SKM-1 (cell line): ENCODE results near the gene WSCD1.

Experiments
- DNase-seq: peaks from one replicate; lab custom pipeline; 2025; ENCODE audit not compliant: unreplicated experiment; lab: John Stamatoyannopoulos, UW

WSCD1 gene

DNA sequence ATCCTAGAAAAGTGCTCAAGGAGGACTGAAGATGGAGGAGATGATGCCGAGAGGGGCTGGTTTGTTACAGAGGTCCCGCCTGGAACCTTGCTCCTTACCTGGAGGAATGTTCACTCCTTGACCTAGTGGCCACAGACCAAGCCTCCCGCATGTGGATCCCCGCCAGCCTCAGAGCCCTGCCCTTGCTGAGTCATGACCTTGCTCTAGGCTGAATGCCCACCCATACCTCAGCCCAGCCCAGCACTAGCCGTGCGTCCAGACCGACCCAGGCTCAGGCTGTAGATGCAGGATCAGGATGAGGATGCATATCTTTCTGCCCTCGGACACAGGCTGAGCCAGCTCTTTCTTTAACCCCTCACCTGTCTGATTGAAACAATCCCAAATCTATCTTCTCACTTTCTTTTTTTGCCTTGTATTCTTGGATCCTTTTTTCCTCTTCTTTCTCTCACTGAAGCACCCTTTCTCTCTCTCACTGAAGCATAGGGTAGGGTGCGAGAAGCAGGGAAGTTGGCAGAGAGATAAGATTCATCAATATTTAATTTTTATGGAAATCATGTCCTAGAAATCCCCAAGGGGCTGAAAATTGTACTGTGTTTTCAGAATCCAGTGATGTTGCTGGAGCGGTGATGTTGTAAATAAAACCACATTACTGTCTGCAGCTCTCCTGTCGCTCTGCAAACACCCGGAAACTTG lies 34.9 kb downstream of the WSCD1 start:
- DNase-seq, result no peak

DNA sequence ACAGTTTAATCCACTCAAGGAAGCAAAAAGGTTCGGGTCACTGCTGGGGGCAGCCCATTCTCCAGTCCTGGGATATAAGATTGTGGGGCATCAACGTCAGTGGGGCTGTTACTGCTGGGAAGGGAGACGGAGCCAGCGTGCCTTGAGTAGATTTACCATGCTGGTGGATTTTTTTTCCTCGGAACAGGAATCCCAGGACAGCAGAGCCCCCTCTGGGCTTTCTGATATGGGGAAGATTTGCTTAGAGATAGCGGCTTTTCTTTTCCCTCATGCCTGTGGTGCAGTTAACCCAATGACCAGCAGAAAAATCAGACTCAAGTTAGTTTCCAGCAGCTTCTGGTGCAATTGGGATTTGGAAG lies 35.4 kb downstream of the WSCD1 start:
- no peak for DNase-seq

DNA sequence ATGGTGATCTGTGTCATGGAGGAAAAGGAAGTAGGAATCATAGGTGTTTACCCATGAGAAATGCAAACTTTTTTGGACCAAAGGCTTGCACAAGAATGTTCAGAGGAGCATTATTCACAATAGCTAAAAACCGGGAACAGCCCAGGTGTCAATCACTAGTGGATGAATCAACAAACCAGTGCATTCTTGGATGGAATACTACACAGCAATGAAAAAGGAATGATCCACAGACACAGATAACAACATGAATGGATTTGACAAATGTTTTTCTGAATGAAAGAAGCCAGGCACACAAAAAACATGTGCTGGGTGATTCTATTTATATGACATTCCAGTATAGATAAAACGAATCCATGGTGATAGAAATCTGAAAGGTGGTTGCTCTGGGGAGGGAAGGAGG lies 36.0 kb downstream of the WSCD1 start:
- no peak for DNase-seq

DNA sequence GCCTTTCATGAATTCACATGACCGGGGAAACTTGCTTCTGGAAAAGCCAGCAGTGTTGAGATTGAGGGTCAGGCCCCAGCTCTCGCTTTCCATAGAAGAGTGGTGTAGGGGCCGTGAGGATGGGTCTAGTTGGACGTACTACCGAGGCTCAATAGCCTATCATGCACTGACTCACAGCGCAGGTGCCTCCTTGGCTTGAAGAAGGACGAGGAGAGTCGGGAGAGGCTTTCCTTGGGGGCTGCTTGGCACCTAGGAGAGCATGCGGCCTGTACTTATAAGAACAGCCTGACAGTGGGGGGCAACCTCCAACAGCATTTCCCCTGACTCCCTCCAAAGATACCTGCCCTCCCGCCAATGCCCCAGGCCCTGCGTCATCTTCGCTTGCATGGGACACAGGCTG lies 37.6 kb downstream of the WSCD1 start:
- no peak for DNase-seq

DNA sequence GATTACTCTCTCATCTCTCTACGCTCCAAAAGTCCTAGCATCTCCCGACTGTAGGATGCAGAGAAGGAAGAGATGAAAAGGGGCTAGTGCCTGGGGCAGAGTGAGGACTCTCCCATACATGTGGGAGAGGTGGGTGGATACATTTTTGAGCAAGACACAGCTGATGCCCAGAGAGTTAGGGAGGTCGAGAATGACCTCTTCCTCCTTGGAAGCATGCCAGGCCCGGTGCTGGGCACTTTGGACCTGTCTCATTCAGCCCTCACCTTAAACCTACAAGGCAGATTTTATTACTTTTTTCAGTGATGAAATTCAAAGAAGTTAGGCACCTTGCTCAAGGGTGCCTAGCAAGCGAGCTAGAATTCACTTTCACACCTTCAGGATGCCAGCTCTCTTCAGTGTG lies 38.2 kb downstream of the WSCD1 start:
- DNase-seq, result no peak

DNA sequence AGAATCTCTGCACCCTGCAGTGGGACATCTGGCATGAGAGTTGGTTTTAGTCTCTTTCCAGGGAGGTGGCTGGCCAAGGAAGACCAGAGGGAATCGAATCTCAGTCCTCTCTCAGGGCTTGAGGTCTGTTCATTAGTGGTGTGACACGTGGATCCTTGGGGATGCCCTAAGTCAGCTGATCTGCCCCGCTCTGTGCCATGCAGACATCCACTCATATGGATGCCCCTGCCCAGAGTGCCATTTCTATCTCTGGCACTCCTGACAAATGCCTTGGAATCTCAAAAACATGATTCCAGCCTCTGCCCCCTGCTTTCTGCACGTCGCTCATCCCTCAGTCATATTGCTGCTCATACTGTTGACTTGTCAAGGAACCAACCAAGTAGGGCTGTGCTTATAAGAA lies 38.8 kb downstream of the WSCD1 start:
- no peak for DNase-seq

DNA sequence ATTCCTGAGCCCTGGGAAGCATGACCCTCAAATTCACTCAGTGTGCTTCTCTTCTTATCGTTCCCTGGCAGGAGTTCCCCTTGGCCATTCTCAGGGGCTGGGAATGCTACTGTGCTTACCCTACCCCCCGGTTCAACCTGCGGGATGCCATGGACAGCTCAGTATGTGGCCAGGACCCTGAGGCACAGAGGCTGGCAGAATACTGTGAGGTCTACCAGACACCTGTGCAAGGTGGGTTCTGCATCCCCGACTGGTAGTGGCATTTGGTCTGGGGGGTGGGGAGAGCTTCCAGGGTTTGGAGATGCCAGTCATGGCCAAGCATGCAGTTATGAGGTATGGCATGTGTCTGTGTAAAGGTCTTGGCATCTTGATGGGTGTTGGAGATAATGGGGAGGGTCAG lies 39.4 kb downstream of the WSCD1 start:
- no peak for DNase-seq

DNA sequence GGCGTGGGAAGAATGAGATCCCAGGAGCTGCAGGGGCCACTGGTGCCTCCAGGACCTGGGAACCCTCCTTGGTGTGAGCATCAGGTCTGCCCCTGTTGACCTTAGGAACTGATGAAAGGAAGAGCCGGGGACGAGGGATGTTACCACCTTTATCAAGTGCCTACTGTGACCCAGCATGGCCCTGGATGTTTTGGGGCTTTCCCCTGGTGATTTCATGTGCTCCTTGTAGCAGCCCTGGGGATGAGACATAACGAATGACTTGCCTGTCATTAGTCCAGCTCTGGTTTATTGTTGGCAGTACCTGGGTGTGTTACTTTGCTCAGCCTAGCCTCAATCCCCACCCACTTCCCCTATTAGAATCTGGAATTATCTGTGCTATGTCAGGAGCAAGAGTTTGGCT lies 39.9 kb downstream of the WSCD1 start:
- DNase-seq, result no peak

DNA sequence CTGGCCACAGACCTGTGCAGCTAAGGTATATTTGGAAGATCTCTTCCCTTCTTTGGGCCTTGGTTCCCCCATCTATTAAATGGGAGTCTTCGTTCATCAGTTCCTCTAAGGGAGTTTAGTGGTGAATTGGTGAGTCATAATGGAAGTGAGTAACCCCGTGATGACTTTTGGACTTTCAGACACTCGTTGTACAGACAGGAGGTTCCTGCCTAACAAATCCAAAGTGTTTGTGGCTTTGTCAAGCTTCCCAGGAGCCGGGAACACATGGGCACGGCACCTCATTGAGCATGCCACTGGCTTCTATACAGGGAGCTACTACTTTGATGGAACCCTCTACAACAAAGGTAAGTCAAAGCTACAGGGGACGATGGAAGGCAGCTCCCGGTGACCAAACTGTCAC lies 40.4 kb downstream of the WSCD1 start:
- no peak for DNase-seq

DNA sequence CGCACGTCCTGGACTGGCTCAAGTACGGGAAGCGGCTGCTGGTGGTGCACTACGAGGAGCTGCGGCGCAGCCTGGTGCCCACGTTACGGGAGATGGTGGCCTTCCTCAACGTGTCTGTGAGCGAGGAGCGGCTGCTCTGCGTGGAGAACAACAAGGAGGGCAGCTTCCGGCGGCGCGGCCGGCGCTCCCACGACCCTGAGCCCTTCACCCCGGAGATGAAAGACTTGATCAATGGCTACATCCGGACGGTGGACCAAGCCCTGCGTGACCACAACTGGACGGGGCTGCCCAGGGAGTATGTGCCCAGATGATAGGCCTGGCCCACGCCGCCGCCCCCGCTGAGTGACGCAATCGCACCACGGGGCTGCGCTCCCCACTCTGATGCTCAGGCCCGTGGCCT lies 50.2 kb downstream of the WSCD1 start:
- DNase-seq, result no peak

DNA sequence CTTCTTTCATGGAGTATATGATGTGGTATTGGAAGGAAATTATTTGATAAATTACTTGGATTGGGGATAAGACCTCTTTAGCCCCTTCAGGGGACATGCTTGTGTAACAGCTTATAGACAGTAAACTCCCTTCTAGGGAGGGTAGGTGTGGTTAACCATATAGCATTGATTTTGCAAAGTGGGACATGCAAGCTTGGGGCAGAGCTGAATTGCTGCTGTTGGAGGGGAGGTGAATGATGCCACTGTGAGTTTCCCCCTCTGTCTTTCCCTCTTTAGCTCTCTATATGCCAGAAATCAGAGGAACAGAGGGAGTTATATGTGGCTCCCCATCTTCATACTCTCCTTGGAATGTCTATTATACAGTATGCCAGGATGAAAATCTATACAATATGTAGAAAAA lies 54.7 kb downstream of the WSCD1 start:
- DNase-seq, result no peak

DNA sequence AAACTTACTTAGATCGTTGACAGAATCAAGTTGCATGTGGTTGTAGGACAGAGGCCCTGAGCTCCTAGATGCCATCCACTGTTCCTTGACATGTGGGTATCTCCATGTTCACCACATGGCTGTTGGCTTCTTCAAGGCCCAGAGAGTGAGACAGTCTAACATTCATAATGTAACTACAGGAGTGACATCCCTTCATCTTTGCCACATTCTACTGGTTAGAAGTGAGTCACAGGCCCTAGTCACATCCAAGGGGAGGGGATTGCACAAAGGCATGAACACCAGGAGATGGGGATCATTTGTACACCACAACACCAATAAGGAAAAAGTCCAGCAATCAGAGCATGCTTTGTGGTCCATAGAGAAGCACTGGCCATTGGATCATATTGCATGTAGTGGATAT lies 56.6 kb downstream of the WSCD1 start:
- DNase-seq, result no peak

DNA sequence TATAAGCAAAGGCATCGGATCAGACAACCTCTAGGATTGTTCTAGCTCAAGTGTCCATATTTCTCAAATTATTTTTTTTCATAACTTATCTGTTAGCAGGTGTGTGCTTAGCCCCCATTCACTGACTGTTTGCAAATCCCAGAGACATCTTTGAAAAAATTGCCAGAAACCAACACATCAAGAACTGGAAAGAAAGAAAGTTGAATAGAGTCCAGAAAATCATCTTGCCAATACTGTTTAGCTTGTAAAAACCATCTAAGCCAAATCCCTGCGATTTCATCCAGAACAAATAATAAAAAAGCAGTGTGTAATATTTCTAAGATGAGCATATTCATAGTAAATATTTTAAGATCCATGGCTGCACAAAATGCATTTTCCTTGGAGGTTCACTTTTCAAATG lies 64.5 kb downstream of the WSCD1 start:
- no peak for DNase-seq

DNA sequence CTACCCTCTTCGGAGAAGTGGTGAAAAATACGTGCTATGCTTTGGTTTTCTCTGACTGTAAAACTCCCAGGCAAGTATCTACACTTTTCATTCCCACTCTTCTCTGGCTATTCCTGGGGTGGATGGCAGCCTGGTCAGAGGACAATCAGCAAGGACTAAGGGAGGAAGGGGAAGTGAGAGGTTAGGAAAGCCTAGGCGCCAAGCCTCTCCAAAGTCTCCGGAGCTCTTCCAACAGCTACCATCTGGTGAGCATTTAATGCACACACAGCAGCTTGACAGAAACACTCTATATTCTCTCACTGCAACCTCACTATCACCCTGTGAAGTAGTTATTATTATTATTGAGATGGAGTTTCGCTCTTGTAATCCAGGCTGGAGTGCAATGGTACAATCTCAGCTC lies 65.1 kb downstream of the WSCD1 start:
- no peak for DNase-seq

DNA sequence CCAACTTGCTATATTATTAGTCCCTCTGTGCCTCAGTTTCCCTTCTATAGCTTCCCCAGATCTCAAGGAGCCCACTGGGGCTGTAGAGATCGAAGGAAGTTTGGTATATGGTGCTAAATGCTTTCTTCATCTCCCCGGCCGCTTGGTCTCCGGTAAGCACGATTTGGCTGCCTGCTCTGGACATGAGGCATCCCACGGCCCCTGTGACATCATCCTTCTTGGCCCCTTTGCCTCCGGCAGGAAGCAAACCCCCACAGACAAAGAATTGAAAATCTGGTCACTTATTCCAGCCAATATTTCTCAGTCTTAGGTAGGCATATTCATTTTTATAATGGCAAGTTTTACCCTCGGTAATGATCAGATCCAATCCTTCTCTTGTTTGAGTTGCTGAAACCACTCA lies 65.8 kb downstream of the WSCD1 start:
- no peak for DNase-seq

DNA sequence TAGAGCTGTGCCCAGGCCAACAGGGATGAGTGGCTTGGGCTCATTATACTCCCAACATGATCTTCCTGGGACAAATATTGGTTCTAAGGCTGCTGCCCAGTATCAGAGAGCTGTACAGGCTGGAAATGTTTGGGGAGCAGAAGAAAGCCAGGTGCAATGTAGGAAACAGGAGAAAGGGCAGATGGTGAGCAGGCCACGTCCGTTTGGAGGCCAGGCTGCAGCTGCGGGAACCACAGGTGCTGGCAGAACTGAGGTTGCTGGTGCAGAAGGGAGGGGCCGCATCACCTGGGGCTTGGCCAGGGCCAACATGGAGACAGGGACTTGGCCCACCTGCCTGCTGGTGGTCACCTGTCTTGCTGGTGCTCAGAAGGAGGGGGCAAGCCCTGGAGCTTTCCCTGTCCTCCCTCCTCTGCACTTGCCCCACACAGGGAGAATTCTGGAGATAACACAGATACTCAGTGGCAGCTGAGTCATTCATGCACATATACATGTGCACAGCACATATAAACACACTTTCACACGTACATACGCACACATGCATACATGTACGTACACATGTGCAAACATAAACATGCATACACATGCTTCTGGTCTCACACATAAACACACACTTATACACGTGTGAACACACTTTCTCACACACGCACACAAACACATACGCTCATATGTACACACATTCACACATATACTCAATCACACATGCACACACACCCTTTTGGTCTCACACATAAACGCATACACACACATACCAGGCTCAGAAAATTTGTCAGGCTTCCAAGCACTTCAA lies 67.7 kb downstream of the WSCD1 start:
- no peak for DNase-seq

DNA sequence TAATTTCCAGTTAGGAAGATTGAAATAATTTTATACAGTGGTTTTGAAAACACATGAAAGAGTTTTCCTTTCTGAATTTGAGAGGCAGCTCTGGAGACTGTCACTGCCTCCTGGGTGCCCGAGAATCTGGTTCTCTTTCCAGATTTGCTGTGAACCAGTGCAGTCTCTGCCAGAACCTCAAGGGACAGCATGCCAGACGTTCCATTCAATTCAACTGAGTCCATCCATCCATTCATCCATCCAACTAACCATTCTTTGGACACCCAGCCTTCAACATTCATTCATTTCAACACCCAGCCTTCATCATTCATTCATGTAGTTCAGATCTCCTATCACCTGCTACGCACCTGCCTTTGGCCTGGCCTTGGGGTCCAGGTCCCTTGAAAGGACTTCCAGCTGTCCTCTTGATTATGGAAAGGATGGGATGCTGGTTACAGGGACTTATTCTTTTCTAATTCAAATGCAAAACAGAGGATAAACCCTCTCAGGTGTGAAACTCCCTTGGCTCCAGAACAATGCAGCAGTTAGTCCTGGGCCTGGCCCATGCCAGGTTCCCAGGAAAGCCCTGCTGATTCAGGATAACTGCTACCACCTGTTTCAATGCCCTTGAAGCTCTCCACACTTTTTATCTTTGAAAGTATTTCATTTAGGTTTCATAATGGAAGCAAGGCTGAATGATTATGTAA lies 68.7 kb downstream of the WSCD1 start:
- DNase-seq, result no peak

DNA sequence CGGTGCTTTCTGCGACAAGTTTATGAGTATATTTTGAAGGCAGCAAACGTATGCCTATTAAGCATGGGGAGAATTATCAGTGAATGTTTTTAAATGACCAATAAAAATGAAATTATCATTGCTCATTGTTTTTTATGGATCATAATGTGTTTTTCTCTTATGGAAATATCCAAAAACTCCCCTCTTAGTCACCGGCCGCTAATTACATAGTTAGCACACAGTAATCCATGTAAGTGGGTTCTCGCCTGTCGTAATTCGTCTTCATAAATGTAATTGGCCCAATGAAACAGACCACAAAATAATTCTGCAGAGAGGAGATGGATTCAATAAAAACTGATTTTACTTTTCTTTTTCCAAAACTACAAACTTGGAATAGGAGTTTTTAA lies 69.3 kb downstream of the WSCD1 start:
- no peak for DNase-seq

DNA sequence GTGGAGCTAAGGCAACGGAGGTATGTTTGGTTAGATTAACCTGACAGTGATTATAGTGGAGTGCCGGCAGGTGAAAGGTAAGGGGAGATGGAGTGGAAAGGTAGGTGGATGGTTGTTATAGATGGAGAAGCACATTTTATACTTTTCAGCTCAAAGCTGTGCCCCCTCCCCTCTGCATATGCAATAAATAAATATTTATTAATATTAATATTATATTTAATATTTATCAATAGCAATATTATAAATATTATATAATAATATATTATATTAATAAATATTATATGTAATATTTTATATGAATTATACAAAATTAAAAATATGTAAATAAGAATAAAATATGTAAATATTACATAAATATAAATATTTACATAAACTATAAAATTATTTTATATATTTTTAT lies 70.0 kb downstream of the WSCD1 start:
- DNase-seq, result no peak

DNA sequence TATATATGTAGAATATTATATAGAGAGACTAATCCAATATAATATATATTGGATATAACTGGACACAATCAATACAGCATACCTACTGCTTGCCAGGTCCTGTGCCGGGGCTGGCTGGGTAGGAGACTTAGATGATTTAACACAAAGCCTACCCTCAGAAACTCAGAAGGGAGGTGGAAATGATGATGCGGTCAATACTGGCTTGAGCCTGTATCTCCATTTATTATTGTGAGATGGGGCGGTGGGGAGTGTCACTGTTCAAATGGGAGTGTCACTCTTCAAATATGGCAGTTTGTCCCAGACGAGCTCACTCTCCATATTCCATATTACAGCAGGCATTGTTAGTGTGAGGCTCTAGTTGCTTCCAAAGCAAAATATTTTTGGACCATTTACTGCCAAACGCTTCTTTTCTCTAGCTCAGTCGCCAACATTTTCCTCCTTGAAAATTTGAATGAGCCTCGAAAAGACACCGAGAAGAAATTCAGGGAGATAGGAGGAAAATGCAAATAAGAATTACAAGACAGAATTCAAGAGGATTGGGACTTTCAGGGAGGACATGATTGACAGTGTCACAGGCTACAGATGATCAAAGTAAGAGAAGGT lies 70.7 kb downstream of the WSCD1 start:
- no peak for DNase-seq

DNA sequence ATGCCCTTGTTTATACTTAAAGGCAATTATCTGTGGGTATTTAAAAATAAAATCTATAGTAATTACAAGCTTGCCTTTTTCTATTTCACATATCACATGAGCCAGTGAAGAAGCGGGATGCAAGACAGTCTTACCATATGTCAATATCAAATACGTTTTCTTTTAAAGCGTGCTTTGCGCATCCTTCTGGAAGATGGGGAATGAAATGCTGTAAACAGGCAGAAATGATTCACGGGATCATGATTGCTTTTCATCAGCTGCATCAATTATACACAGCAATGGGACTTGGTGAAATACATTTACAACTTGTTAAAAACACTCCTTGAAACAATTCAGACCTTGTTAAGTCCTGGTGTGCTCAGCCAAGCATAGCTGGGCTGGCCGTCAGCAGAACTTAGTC lies 72.5 kb downstream of the WSCD1 start:
- DNase-seq, result no peak

DNA sequence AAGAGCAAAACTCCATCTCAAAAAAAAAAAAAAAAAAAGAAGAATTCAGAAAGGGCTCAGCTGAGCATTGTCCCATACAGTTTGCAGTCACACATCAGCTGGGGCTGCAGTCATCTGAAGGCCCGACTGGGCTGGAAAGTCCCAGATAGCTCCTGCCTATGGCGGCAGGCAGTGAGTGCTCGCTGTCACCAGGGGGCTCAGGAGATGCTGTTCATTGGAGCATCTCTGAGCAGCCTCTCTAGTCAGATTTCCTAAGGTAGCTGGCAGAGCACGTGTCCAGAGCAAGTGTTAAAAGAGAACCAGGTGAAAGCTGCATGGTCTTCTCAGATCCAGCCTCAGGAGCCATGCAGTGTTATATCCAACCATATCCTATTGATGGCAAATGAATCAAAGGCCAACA lies 75.8 kb downstream of the WSCD1 start:
- no peak for DNase-seq
